ENCODE measurements around the gene HIGD1B.

HIGD1B gene

DNA sequence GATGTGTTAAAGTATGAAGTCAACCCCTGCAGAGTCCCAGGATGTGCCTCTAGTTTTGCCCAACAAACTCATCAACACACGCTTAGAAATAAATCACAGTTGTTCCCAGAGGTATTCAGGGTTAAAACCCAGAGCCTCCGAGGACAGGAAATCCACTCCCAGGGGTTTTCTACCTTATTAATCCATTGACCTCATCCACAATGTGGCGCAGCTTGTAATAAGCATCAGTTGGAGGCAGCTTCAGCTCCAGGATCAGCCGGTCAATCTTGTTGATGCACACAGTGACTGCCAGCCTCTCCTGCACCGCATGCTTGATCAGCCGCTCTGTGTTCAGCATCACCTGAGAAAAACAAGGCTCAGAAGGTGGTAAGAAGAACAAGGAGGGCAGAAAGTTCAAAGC is 28.1 kb downstream of the HIGD1B start:
- no peaks in the 10 kb centered on the region for H4K20me1 ChIP-seq
- no peak overlapping the region for H3K4me3 ChIP-seq
- H3K9ac ChIP-seq = no peak overlapping the region; the same call in 1 of the 2 replicates
- H3K27me3 ChIP-seq = no peaks in the 10 kb centered on the region
- TF ChIP-seq Cebpa-rat (IDR thresholded peaks at IDR 0.05) = no peak
- H3K27ac ChIP-seq = no peak overlapping the region
- peaks cover 95% of the 10 kb centered on the region for H3K36me3 ChIP-seq
- peaks cover 7% of the 10 kb centered on the region; the same call in 1 of the 2 replicates for H3K4me1 ChIP-seq
- H3K9me3 ChIP-seq = no peaks in the 10 kb centered on the region
- 0 out of 2 replicates have a peak overlapping the region, but pooled peaks have one; percentile 1 for H3K4me2 ChIP-seq

- no peaks in the 10 kb centered on the region for H3K9me3 ChIP-seq
- no peaks in the 10 kb centered on the region for H3K27me3 ChIP-seq
- no peak overlapping the region for H3K4me2 ChIP-seq
- H3K36me3 ChIP-seq = peaks cover 94% of the 10 kb centered on the region
- peaks cover 10% of the 10 kb centered on the region; the same call in 1 of the 2 replicates for H4K20me1 ChIP-seq
- H3K9ac ChIP-seq = no peak overlapping the region
- no peak overlapping the region for H3K4me3 ChIP-seq
- H3K4me1 ChIP-seq = peaks cover 7% of the 10 kb centered on the region; the same call in 1 of the 2 replicates
- TF ChIP-seq Cebpa-rat (IDR thresholded peaks at IDR 0.05) = no peak
- no peak overlapping the region for H3K27ac ChIP-seq
Observed at GRCh38 chr17:44877121-44877520, 29.4 kb downstream of the HIGD1B start.

DNA sequence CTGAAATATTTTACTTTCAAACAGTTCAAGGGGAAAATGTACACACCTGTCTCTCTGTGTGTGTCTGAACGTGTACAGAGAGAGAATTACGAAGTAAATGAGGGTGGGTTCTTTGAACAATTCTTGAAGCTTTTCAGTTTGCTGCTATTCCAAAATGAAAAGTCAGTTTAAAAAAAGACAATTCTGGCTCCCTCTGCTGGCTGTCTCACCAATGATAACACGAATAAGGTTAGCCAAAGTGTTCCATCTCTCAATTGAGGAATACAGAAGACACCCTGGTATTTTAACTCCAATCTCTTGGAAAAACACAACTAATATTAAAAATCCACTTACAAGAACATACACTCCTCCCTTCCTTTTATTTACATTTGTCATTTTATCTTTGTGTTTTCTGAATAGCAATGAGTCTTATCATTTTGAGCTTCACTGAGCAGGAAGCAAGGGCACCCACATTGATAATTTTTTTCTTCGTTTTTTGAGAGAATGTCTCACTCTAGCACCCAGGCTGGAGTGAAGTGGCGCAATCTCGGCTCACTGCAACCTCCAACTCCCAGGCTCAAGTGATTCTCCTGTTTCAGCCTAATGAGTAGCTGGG is 31.0 kb downstream of the HIGD1B start:
- Histone ChIP-seq H3K4me3 (no peak overlapping the region), H3K4me1 (peaks cover 7% of the 10 kb centered on the region; the same call in 1 of the 2 replicates), H3K36me3 (peaks cover 94% of the 10 kb centered on the region), H3K27me3 (no peaks in the 10 kb centered on the region), H4K20me1 (peaks cover 13% of the 10 kb centered on the region; the same call in 1 of the 2 replicates), H3K9ac (no peak overlapping the region), H3K4me2 (no peak overlapping the region), H3K9me3 (no peaks in the 10 kb centered on the region), H3K27ac (no peak overlapping the region)
- no peak for TF ChIP-seq Cebpa-rat (IDR thresholded peaks at IDR 0.05)

DNA sequence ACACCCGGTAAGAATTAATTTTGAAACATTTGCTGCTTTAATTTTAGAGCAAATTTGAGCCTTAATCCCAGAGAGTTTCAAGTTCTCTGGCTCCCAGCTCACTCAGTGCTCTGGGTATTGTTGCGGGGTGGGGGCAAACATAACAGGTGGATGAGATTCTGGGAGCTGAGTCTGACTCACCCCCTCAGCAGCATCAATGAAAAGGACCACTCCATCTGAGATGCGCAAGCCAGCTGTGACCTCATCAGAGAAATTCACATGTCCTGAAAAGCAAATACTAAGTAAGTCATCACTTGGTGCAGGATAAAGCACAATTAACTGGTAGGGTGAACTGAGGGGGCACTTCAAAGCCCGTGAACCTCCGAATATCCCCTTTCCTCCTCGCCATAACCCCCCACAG is 31.7 kb downstream of the HIGD1B start:
- no peak overlapping the region for H3K4me3 ChIP-seq
- no peak overlapping the region for H3K27ac ChIP-seq
- no peak for TF ChIP-seq Cebpa-rat (IDR thresholded peaks at IDR 0.05)
- 0 out of 2 replicates have a peak overlapping the region, but pooled peaks have one; percentile 10 for H3K9ac ChIP-seq
- no peaks in the 10 kb centered on the region for H3K27me3 ChIP-seq
- peaks cover 94% of the 10 kb centered on the region for H3K36me3 ChIP-seq
- peaks cover 7% of the 10 kb centered on the region; the same call in 1 of the 2 replicates for H3K4me1 ChIP-seq
- H3K4me2 ChIP-seq = no peak overlapping the region
- no peaks in the 10 kb centered on the region for H3K9me3 ChIP-seq
- H4K20me1 ChIP-seq = peaks cover 13% of the 10 kb centered on the region; the same call in 1 of the 2 replicates

DNA sequence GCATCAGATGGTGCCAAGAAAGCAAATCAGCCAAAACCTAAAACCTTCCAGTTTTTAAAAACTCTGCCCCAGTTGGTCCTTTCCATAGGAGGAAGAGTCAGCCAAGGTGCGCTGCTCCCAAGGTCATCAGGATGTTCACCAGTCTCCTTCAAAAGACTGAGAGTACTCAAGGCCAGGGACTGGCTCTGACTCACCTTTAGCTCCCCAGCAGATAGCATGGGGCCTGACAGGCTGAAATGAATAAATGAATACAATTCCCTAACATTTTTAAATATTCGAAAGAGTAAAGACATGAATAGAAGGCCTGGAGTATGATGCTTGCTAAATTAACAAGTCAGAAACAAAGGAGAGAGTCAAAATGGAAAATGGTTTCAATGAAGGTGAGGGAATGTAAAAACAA is 32.4 kb downstream of the HIGD1B start:
- Histone ChIP-seq H3K27me3 (no peaks in the 10 kb centered on the region), H3K36me3 (peaks cover 94% of the 10 kb centered on the region), H3K9ac (peak overlapping the region; percentile 10; the same call in 1 of the 2 replicates), H3K4me1 (peaks cover 7% of the 10 kb centered on the region; the same call in 1 of the 2 replicates), H3K4me3 (no peak overlapping the region), H3K27ac (no peak overlapping the region), H3K4me2 (no peak overlapping the region), H3K9me3 (no peaks in the 10 kb centered on the region), H4K20me1 (peaks cover 13% of the 10 kb centered on the region; the same call in 1 of the 2 replicates)
- TF ChIP-seq Cebpa-rat (IDR thresholded peaks at IDR 0.05) = no peak

GRCh38 chr17:44881145-44881544 is 33.5 kb downstream of the HIGD1B start:
- no peaks in the 10 kb centered on the region for H3K9me3 ChIP-seq
- H3K4me1 ChIP-seq = 0 out of 2 replicates have a peak, but pooled peaks cover under 1% of the 10 kb centered on the region
- H4K20me1 ChIP-seq = peaks cover 19% of the 10 kb centered on the region
- H3K4me2 ChIP-seq = no peak overlapping the region
- no peak overlapping the region for H3K9ac ChIP-seq
- H3K27ac ChIP-seq = no peak overlapping the region
- no peak overlapping the region for H3K4me3 ChIP-seq
- no peak for TF ChIP-seq Cebpa-rat (IDR thresholded peaks at IDR 0.05)
- H3K36me3 ChIP-seq = peaks cover 93% of the 10 kb centered on the region
- no peaks in the 10 kb centered on the region for H3K27me3 ChIP-seq

GRCh38 chr17:44884941-44885340 is 37.3 kb downstream of the HIGD1B start:
- Histone ChIP-seq H3K27ac (no peak overlapping the region), H3K9me3 (no peaks in the 10 kb centered on the region), H3K36me3 (peaks cover 97% of the 10 kb centered on the region), H3K9ac (no peak overlapping the region), H3K4me3 (no peak overlapping the region), H3K4me1 (peaks cover 17% of the 10 kb centered on the region), H3K27me3 (no peaks in the 10 kb centered on the region), H3K4me2 (no peak overlapping the region), H4K20me1 (peaks cover 57% of the 10 kb centered on the region)
- no peak for TF ChIP-seq Cebpa-rat (IDR thresholded peaks at IDR 0.05)

- TF ChIP-seq Cebpa-rat (IDR thresholded peaks at IDR 0.05) = no peak
- Histone ChIP-seq H3K9me3 (no peaks in the 10 kb centered on the region), H4K20me1 (peaks cover 69% of the 10 kb centered on the region), H3K27ac (no peak overlapping the region), H3K4me1 (peaks cover 17% of the 10 kb centered on the region), H3K27me3 (no peaks in the 10 kb centered on the region), H3K4me3 (no peak overlapping the region), H3K36me3 (peaks cover 98% of the 10 kb centered on the region), H3K4me2 (no peak overlapping the region), H3K9ac (no peak overlapping the region)
Observed at GRCh38 chr17:44887016-44887415, 39.3 kb downstream of the HIGD1B start.

- peaks cover 17% of the 10 kb centered on the region for H3K4me1 ChIP-seq
- no peak overlapping the region for H3K4me3 ChIP-seq
- H3K9me3 ChIP-seq = no peaks in the 10 kb centered on the region
- no peak for TF ChIP-seq Cebpa-rat (IDR thresholded peaks at IDR 0.05)
- no peak overlapping the region for H3K9ac ChIP-seq
- H3K36me3 ChIP-seq = peaks cover 98% of the 10 kb centered on the region
- H3K4me2 ChIP-seq = peak overlapping the region; percentile 41
- H3K27me3 ChIP-seq = no peaks in the 10 kb centered on the region
- H4K20me1 ChIP-seq = peaks cover 68% of the 10 kb centered on the region
- no peak overlapping the region for H3K27ac ChIP-seq
Observed at GRCh38 chr17:44887971-44888954, 40.6 kb downstream of the HIGD1B start.
